Measurements from ENCODE around the gene MUC16.

DNA sequence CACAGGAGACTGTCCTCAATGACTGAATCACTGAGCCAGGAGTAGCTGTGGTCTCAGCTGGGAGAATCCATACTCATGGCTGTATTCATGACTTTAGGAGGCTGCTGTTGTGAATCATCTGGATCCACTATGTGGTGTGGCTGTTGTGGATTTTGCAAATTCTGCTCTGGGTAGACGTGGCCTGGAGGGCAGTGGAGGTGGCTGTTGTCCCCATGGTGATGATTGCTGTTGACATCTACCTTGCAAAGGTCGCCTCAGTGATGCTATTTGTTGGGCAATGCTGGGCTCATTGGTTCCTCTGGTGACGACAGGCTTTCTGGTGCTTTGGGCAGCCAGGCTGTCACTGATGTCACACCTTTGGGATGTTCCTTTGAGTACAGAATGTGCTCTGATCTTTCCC, 23.9 kb downstream of the MUC16 start:
- TF ChIP-seq, protein P1, sequence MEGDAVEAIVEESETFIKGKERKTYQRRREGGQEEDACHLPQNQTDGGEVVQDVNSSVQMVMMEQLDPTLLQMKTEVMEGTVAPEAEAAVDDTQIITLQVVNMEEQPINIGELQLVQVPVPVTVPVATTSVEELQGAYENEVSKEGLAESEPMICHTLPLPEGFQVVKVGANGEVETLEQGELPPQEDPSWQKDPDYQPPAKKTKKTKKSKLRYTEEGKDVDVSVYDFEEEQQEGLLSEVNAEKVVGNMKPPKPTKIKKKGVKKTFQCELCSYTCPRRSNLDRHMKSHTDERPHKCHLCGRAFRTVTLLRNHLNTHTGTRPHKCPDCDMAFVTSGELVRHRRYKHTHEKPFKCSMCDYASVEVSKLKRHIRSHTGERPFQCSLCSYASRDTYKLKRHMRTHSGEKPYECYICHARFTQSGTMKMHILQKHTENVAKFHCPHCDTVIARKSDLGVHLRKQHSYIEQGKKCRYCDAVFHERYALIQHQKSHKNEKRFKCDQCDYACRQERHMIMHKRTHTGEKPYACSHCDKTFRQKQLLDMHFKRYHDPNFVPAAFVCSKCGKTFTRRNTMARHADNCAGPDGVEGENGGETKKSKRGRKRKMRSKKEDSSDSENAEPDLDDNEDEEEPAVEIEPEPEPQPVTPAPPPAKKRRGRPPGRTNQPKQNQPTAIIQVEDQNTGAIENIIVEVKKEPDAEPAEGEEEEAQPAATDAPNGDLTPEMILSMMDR (IDR thresholded peaks at IDR 0.05) = no peak
- no peak for TF ChIP-seq EZH2 (IDR thresholded peaks at IDR 0.05; ENCODE audit: borderline replicate concordance, insufficient read depth, low read depth, low read length, poor library complexity, severe bottlenecking)

Data from B cell (primary cell).